ENCODE data around the gene INTS12.

DNA sequence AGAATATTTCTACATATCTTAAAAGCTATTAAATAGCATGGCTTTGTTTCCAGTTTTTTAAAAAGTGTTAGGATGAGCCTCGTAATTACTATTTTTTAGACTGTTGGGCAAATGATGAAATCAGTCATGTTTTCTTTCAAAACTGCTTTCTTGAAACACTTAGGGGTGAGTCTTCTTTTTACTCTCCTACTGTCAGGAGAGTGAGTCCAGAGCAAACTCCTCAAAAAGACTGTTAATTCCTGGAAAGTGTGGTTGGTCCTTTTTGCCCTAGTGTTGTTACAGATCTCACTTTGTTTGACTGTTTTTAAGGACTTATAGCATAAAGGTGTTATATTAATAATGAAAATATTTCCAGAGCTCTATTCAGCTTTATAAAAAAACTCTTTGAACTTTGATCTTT, 6.4 kb upstream of the INTS12 start:
- TF ChIP-seq CEBPB (IDR thresholded peaks at IDR 0.05) (no peak), CREB1 (IDR thresholded peaks at IDR 0.05; ENCODE audit: low read depth) (no peak)
- TF ChIP-seq, protein P1, sequence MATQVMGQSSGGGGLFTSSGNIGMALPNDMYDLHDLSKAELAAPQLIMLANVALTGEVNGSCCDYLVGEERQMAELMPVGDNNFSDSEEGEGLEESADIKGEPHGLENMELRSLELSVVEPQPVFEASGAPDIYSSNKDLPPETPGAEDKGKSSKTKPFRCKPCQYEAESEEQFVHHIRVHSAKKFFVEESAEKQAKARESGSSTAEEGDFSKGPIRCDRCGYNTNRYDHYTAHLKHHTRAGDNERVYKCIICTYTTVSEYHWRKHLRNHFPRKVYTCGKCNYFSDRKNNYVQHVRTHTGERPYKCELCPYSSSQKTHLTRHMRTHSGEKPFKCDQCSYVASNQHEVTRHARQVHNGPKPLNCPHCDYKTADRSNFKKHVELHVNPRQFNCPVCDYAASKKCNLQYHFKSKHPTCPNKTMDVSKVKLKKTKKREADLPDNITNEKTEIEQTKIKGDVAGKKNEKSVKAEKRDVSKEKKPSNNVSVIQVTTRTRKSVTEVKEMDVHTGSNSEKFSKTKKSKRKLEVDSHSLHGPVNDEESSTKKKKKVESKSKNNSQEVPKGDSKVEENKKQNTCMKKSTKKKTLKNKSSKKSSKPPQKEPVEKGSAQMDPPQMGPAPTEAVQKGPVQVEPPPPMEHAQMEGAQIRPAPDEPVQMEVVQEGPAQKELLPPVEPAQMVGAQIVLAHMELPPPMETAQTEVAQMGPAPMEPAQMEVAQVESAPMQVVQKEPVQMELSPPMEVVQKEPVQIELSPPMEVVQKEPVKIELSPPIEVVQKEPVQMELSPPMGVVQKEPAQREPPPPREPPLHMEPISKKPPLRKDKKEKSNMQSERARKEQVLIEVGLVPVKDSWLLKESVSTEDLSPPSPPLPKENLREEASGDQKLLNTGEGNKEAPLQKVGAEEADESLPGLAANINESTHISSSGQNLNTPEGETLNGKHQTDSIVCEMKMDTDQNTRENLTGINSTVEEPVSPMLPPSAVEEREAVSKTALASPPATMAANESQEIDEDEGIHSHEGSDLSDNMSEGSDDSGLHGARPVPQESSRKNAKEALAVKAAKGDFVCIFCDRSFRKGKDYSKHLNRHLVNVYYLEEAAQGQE (IDR thresholded peaks at IDR 0.05; ENCODE audit: low read depth) = no peak
- TF ChIP-seq, protein P2, sequence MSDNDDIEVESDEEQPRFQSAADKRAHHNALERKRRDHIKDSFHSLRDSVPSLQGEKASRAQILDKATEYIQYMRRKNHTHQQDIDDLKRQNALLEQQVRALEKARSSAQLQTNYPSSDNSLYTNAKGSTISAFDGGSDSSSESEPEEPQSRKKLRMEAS (IDR thresholded peaks at IDR 0.05) = no peak

Data from Ishikawa (cell line).